PC-9 (cell line): ENCODE data around the gene DIP2C. TPM values are rescaled to one million over a fixed set of nuclear protein-coding genes. Genes with fewer than 3 reads are reported as not detected.

Experiments used
- BruUV-seq: library from RNA; stranded (reverse); fragments of 400-500 nt; replicated peaks from 2 replicates; lab custom pipeline; 2021; lab: Mats Ljungman, UMichigan
- CTCF ChIA-PET: fragments of 300-600 bp; sonication (Branson Sonifier 250); formaldehyde crosslinking; loops from one replicate; lab custom pipeline; 2022; ENCODE audit warnings: antibody characterized with exemption; lab: Charles Lee
- POLR2A ChIA-PET: fragments of 300-600 bp; sonication (Branson Sonifier 250); formaldehyde crosslinking; loops from one replicate; lab custom pipeline; 2022; ENCODE audit warnings: antibody characterized with exemption; ENCODE audit not compliant: unreplicated experiment; lab: Charles Lee
- DNase-seq, 2 experiments: peaks; one replicate each; pipeline versions ENCODE4 v3.0.0 to v3.0.0-alpha.2; 2015 to 2022; ENCODE audit warnings: mixed read lengths in 1 of 2
- H2AFZ ChIP-seq: fragments of 200-600 bp; sonication (generic); 2 replicates; pipeline ENCODE4 v1.8.1; 2017; ENCODE audit warnings: antibody characterized with exemption
- H3F3A ChIP-seq: fragments of 200-600 bp; sonication (generic); 2 replicates; pipeline ENCODE4 v1.8.1; 2017; ENCODE audit warnings: antibody characterized with exemption, mild to moderate bottlenecking, low read depth; ENCODE audit not compliant: insufficient read depth
- H3K27ac ChIP-seq: fragments of 200-600 bp; sonication (generic); 2 replicates; pipeline ENCODE4 v1.6.1; 2016; ENCODE audit warnings: mixed run types
- H3K27me3 ChIP-seq: fragments of 200-600 bp; sonication (generic); 2 replicates; pipeline ENCODE4 v1.6.1; 2016; ENCODE audit warnings: low read depth, mixed run types; ENCODE audit not compliant: insufficient read depth
- H3K36me3 ChIP-seq: fragments of 200-600 bp; sonication (generic); 2 replicates; pipeline ENCODE4 v1.6.1; 2016; ENCODE audit warnings: low read depth, mixed run types
- H3K4me1 ChIP-seq: fragments of 200-600 bp; sonication (generic); replicated peaks from 2 replicates; pipeline ENCODE4 v1.6.1; 2016; ENCODE audit warnings: mixed run types; ENCODE audit not compliant: insufficient read depth
- H3K4me2 ChIP-seq: fragments of 200-600 bp; sonication (generic); 2 replicates; pipeline ENCODE4 v1.6.1; 2017; ENCODE audit warnings: mixed run types
- H3K4me3 ChIP-seq: fragments of 200-600 bp; sonication (generic); 2 replicates; pipeline ENCODE4 v1.6.1; 2016; ENCODE audit warnings: mixed run types
- H3K79me2 ChIP-seq: fragments of 200-600 bp; sonication (generic); 2 replicates; pipeline ENCODE4 v1.6.1; 2017; ENCODE audit warnings: low read depth, mixed run types
- H3K9me2 ChIP-seq: fragments of 200-600 bp; sonication (generic); 2 replicates; pipeline ENCODE4 v1.8.1; 2017; ENCODE audit warnings: mild to moderate bottlenecking; ENCODE audit not compliant: insufficient read depth
- H3K9me3 ChIP-seq: fragments of 200-600 bp; sonication (generic); 2 replicates; pipeline ENCODE4 v1.8.1; 2016; ENCODE audit warnings: low read depth; ENCODE audit not compliant: insufficient read depth
- H4K20me1 ChIP-seq: fragments of 200-600 bp; sonication (generic); 2 replicates; pipeline ENCODE4 v1.8.1; 2017; ENCODE audit not compliant: insufficient read depth
- EZH2 ChIP-seq: fragments of 200-600 bp; sonication (generic); IDR thresholded peaks from 2 replicates; pipeline ENCODE4 v1.8.0; 2017; ENCODE audit warnings: antibody characterized with exemption, low read depth
- intact Hi-C: fragments of 100-400 bp; cut with micrococcal nuclease; formaldehyde crosslinking; loops from one replicate; pipeline ENCODE4 v1.10.0; 2022; ENCODE audit not compliant: unreplicated experiment
- total RNA-seq: library from RNA; stranded (reverse); gene quantifications from 2 replicates; pipeline ENCODE4 v1.2.3, GENCODE V29; 2021
- TF ChIP-seq, protein P1 (sequence below): fragments of 200-600 bp; sonication (generic); conservative IDR thresholded peaks from 2 replicates; pipeline ENCODE4 v1.6.1; 2017; ENCODE audit warnings: mixed run types, antibody characterized with exemption, mild to moderate bottlenecking, moderate library complexity

Gene DIP2C
- total RNA-seq, 1 experiment from 2014 or later, result 0.83 TPM

DNA sequence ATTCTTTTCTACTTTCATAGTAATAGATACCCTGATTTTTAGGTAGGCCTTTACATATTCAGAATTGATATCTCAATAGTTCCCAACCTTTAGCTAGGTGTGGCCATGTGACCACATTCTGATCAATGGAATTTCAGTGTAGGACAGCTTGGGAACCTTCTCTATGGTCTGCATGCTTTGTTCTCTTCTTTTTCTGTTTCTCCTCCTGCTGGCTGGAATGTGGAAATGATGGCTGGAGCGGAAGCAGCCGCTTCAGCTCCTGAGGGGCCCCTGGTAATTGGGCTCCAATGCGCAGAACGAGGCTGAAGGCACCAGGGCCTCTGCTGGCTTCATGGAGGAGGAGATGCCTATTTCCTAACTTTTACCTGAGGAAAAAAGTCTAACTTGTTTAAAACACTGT, 401.7 kb downstream of the DIP2C start:
- BruUV-seq, result no TSS peak
- no peak overlapping the region for H2AFZ ChIP-seq
- ChIA-PET CTCF (no interaction called here), POLR2A (interaction anchor here (0.7 kb wide), 1 partner anchor 41 kb away, joined by 6 read pairs; no protein-coding TSS in a partner anchor)
- no peaks in the 10 kb centered on the region for H3K4me1 ChIP-seq
- H4K20me1 ChIP-seq, result no peaks in the 10 kb centered on the region
- no peak overlapping the region for H3K4me2 ChIP-seq
- no peak for DNase-seq
- no peaks in the 10 kb centered on the region for H3K36me3 ChIP-seq
- peaks cover 86% of the 10 kb centered on the region for H3K27me3 ChIP-seq
- H3K4me3 ChIP-seq, result no peak overlapping the region
- no peaks in the 10 kb centered on the region for H3K79me2 ChIP-seq
- H3K27ac ChIP-seq, result no peak overlapping the region
- no peak for TF ChIP-seq EZH2
- TF ChIP-seq, protein P1, sequence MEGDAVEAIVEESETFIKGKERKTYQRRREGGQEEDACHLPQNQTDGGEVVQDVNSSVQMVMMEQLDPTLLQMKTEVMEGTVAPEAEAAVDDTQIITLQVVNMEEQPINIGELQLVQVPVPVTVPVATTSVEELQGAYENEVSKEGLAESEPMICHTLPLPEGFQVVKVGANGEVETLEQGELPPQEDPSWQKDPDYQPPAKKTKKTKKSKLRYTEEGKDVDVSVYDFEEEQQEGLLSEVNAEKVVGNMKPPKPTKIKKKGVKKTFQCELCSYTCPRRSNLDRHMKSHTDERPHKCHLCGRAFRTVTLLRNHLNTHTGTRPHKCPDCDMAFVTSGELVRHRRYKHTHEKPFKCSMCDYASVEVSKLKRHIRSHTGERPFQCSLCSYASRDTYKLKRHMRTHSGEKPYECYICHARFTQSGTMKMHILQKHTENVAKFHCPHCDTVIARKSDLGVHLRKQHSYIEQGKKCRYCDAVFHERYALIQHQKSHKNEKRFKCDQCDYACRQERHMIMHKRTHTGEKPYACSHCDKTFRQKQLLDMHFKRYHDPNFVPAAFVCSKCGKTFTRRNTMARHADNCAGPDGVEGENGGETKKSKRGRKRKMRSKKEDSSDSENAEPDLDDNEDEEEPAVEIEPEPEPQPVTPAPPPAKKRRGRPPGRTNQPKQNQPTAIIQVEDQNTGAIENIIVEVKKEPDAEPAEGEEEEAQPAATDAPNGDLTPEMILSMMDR, result peak; percentile 43; the same call in 1 of the 2 replicates
- intact Hi-C loops, result no loop called here
- no peaks in the 10 kb centered on the region for H3K9me2 ChIP-seq
- H3F3A ChIP-seq, result no peaks in the 10 kb centered on the region
- H3K9me3 ChIP-seq, result no peaks in the 10 kb centered on the region

DNA sequence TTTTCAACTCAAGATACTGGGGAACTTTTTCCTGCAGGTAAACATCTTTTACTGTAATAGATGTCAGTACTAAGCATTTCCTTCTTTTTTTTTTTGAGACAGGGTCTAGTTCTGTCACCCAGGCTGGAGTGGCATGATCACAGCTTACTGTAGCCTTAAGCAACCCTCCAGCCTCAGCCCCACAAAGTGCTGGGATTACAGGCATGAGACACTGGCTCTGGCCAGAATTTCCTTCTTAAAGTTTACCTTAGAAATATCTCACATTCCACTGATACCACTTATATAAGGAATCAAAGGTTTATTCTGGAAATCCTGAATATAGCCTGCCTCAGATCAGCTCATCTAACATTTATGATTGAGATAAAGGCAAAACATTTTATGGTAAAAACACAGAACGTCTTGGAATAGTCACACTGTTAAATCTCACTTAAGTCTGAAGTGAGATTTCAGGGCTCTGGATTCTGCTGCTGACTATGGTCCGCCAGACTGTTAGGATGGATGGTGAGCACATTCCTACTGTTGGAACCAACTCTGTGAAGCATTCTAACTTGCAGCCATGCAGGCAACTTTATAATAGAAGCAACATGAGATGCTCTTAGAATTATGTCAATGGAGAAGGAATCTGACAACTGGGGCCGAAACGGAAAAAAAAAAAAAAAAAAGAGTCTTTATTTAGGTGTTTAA, 402.3 kb downstream of the DIP2C start:
- ChIA-PET POLR2A (no interaction called here), CTCF (interaction anchor here (0.7 kb wide), 1 partner anchor 228 kb away, joined by 3 read pairs; no protein-coding TSS in a partner anchor)
- Histone ChIP-seq H3K36me3 (no peaks in the 10 kb centered on the region), H3K27ac (no peak overlapping the region), H3K4me3 (no peak overlapping the region), H3K27me3 (peaks cover 84% of the 10 kb centered on the region), H3K79me2 (no peaks in the 10 kb centered on the region), H3F3A (no peaks in the 10 kb centered on the region), H3K4me2 (no peak overlapping the region), H2AFZ (no peak overlapping the region), H3K4me1 (no peaks in the 10 kb centered on the region), H4K20me1 (no peaks in the 10 kb centered on the region), H3K9me3 (no peaks in the 10 kb centered on the region), H3K9me2 (no peaks in the 10 kb centered on the region)
- no TSS peak for BruUV-seq
- no peak for DNase-seq
- intact Hi-C loops, result no loop called here
- TF ChIP-seq, protein P1, result no peak
- TF ChIP-seq EZH2, result no peak

DNA sequence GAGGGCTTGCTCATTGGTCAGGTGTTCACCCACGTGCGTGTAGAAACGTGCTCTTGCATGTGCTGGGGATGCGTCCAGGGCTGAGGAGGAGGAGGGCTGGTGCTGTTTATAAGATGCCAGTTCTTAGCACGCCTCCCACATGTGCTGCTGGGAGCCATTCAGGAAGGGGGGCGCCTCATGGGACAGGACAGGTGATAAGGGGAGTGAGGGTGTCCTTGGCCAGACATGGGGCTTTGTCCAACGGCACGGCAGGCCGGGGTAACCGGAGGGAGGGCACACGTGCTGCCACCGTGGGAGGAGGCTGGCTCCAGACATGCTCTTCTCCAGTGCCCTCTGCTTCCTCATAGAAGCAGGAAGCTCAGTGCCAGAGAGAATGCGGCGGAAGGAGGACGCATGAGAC, 404.3 kb downstream of the DIP2C start:
- intact Hi-C loops, result no loop called here
- H3K27me3 ChIP-seq, result peaks cover 84% of the 10 kb centered on the region
- no peak overlapping the region for H3K4me2 ChIP-seq
- no peaks in the 10 kb centered on the region for H3K4me1 ChIP-seq
- ChIA-PET POLR2A (no interaction called here), CTCF (no interaction called here)
- no peak overlapping the region for H3K27ac ChIP-seq
- H3K79me2 ChIP-seq, result no peaks in the 10 kb centered on the region
- H3K36me3 ChIP-seq, result no peaks in the 10 kb centered on the region
- no peaks in the 10 kb centered on the region for H4K20me1 ChIP-seq
- BruUV-seq, result no TSS peak
- DNase-seq, result no peak
- no peaks in the 10 kb centered on the region for H3F3A ChIP-seq
- no peaks in the 10 kb centered on the region for H3K9me3 ChIP-seq
- no peak overlapping the region for H3K4me3 ChIP-seq
- no peaks in the 10 kb centered on the region for H3K9me2 ChIP-seq
- TF ChIP-seq EZH2, result no peak
- TF ChIP-seq, protein P1, result no peak
- no peak overlapping the region for H2AFZ ChIP-seq
